ENCODE data around the gene ZNF621.
A peak's percentile ranks its signal among the peaks of the same experiment; 100 is the strongest.
"Not testable (repeated sequence)": the region's sequence is repeated elsewhere in the genome, so short reads cannot be mapped to it uniquely, and the experiment has no call there.

The ZNF621 gene

GRCh38 chr3:40534283-40534682 is 9.5 kb downstream of the ZNF621 start:
- no peak for DNase-seq (ENCODE audit: low read depth in 2 of 2)

- DNase-seq (ENCODE audit: low read depth in 2 of 2) = no peak
Measured at GRCh38 chr3:40546816-40547215, 22.1 kb downstream of the ZNF621 start.

GRCh38 chr3:40550167-40550566 is 25.4 kb downstream of the ZNF621 start:
- DNase-seq (ENCODE audit: low read depth in 2 of 2) = no peak

- no peak for DNase-seq (ENCODE audit: low read depth in 2 of 2)
Measured at GRCh38 chr3:40557575-40558161, 32.9 kb downstream of the ZNF621 start.

GRCh38 chr3:40562482-40562881 is 37.7 kb downstream of the ZNF621 start:
- not testable (repeated sequence) for DNase-seq (ENCODE audit: low read depth in 2 of 2)

GRCh38 chr3:40565629-40566028 is 40.9 kb downstream of the ZNF621 start:
- DNase-seq (ENCODE audit: low read depth in 2 of 2) = not testable (repeated sequence)

GRCh38 chr3:40566694-40567093 is 41.9 kb downstream of the ZNF621 start:
- DNase-seq (ENCODE audit: low read depth in 2 of 2) = no peak

GRCh38 chr3:40572588-40572987 is 47.8 kb downstream of the ZNF621 start:
- no peak for DNase-seq (ENCODE audit: low read depth in 2 of 2)

GRCh38 chr3:40574050-40574449 is 49.3 kb downstream of the ZNF621 start:
- DNase-seq (ENCODE audit: low read depth in 2 of 2) = no peak

GRCh38 chr3:40574661-40575060 is 49.9 kb downstream of the ZNF621 start:
- DNase-seq (ENCODE audit: low read depth in 2 of 2) = no peak

GRCh38 chr3:40576396-40576795 is 51.6 kb downstream of the ZNF621 start:
- no peak for DNase-seq (ENCODE audit: low read depth in 2 of 2)

- DNase-seq (ENCODE audit: low read depth in 2 of 2) = peak; percentile 22 to 28
Measured at GRCh38 chr3:40580494-40581091, 55.8 kb downstream of the ZNF621 start.

- no peak for DNase-seq (ENCODE audit: low read depth in 2 of 2)
Measured at GRCh38 chr3:40581166-40581565, 56.4 kb downstream of the ZNF621 start.

- no peak for DNase-seq (ENCODE audit: low read depth in 2 of 2)
Measured at GRCh38 chr3:40582401-40583027, 57.8 kb downstream of the ZNF621 start.

- no peak for DNase-seq (ENCODE audit: low read depth in 2 of 2)
Measured at GRCh38 chr3:40583691-40584090, 58.9 kb downstream of the ZNF621 start.

- peak; percentile 29 to 53 for DNase-seq (ENCODE audit: low read depth in 2 of 2)
Measured at GRCh38 chr3:40584625-40585189, 59.9 kb downstream of the ZNF621 start.

GRCh38 chr3:40585381-40586016 is 60.7 kb downstream of the ZNF621 start:
- no peak for DNase-seq (ENCODE audit: low read depth in 2 of 2)

- DNase-seq (ENCODE audit: low read depth in 2 of 2) = no peak
Measured at GRCh38 chr3:40586901-40587300, 62.1 kb downstream of the ZNF621 start.

GRCh38 chr3:40588406-40588805 is 63.6 kb downstream of the ZNF621 start:
- DNase-seq (ENCODE audit: low read depth in 2 of 2) = no peak

Data from stimulated activated CD8-positive, alpha-beta memory T cell treated with anti-CD3 and anti-CD28 coated beads, Interleukin-2, amount 100 ng/mL, for 1 hour (primary cell).